ENCODE measurements around the gene CERT1.

The CERT1 gene

DNA sequence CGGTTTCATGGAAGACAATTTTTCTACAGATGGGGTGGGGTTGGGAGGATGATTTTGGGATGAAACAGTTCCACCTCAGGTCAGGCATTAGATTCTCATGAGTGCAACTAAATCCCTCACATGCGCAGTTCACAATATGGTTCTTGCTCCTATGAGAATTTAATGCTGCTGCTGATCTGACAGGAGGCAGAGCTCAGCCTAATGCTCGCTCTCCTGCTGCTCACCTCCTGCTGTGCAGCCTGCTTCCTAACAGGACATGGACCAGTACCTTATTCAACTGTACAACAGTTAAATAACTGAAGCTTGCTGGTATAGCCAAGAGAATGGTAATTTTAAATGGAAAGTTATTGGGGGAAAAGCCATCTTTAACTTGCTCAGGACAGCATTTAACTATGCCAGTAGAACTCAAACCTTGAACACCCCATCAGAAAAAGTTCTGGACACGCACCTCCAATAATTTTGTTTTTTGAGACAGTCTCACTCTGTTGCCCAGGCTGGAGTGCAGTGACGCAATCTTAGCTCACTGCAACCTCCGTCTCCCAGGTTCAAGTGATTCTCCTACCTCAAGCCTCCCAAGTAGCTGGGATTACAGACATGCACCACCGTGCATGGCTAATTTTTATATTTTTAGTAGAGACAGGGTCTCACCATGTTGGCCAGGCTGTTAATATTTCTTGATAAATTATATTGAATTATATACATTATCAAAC is 146.7 kb downstream of the CERT1 start:
- Histone ChIP-seq H3K27me3 (ENCODE audit: insufficient read depth, low read length) (no peaks in the 10 kb centered on the region), H3K9me3 (ENCODE audit: low read length) (no peaks in the 10 kb centered on the region), H2AFZ (ENCODE audit: low read depth, low read length) (no peak overlapping the region), H3K4me1 (ENCODE audit: insufficient read depth, low read length) (no peaks in the 10 kb centered on the region), H3K4me3 (ENCODE audit: low read length) (no peak overlapping the region), H3K36me3 (ENCODE audit: insufficient read depth, low read length) (peaks cover 37% of the 10 kb centered on the region)

DNA sequence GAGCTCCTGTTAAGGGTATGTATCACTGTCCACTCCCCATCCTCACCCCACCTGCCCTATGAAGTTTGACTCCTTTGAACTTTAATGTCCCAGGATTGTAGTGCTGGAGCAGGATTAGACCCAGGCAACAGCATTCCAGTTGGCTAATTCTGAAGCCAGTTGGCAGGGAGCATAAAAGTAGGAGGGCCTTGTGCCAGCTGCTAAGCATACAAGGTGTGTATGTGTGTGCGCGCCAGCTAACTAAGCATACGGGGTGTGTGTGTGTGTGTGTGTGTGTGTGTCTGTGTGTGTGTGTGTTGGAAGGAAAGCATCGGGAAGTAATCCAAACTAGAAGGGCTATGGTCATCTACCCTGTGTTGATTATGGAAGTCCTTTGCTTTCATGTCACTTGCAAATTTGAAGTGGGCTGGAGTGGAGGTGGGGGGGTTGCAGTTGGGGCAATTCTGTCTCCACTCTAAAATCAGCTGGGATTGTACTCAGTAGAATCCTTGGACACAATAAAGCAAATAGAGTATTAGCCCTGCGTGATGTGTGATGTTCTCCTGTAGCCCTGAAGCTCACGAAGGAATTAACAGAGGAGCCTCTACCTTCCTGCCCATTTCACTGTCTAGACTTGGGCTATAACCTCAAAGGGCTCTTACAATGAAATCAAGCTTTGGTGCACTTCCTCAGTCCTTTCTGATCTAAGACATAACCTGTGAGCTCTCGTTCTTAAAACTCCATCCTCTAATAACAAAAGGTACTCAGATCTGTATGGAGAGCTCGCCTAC is 147.5 kb downstream of the CERT1 start:
- no peak overlapping the region for H3K4me3 ChIP-seq (ENCODE audit: low read length)
- H3K36me3 ChIP-seq (ENCODE audit: insufficient read depth, low read length) = peaks cover 45% of the 10 kb centered on the region
- H2AFZ ChIP-seq (ENCODE audit: low read depth, low read length) = no peak overlapping the region
- no peaks in the 10 kb centered on the region for H3K27me3 ChIP-seq (ENCODE audit: insufficient read depth, low read length)
- no peaks in the 10 kb centered on the region for H3K9me3 ChIP-seq (ENCODE audit: low read length)
- H3K4me1 ChIP-seq (ENCODE audit: insufficient read depth, low read length) = no peaks in the 10 kb centered on the region

DNA sequence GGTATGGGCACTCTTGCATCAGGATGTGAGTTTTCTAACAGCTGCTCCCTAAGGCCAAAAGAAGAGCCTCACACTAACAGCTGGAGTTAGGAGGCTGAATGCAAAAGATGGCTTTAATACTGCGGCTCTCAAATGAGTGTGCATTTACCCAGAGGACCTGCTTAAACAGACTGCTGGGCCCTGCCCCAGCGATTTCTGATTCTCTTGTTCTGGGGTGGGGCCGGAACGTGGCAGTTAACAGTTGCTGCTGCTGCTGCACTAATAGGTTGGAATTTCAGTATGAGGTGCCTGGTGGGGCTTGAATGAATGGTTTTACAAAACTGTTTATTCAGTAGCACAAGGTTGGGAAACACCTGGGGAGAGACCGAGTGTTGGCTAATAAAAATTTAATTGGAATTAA is 148.3 kb downstream of the CERT1 start:
- H3K4me3 ChIP-seq (ENCODE audit: low read length) = no peak overlapping the region
- H3K27me3 ChIP-seq (ENCODE audit: insufficient read depth, low read length) = no peaks in the 10 kb centered on the region
- no peak overlapping the region for H2AFZ ChIP-seq (ENCODE audit: low read depth, low read length)
- no peaks in the 10 kb centered on the region for H3K4me1 ChIP-seq (ENCODE audit: insufficient read depth, low read length)
- H3K36me3 ChIP-seq (ENCODE audit: insufficient read depth, low read length) = peaks cover 53% of the 10 kb centered on the region
- no peaks in the 10 kb centered on the region for H3K9me3 ChIP-seq (ENCODE audit: low read length)

DNA sequence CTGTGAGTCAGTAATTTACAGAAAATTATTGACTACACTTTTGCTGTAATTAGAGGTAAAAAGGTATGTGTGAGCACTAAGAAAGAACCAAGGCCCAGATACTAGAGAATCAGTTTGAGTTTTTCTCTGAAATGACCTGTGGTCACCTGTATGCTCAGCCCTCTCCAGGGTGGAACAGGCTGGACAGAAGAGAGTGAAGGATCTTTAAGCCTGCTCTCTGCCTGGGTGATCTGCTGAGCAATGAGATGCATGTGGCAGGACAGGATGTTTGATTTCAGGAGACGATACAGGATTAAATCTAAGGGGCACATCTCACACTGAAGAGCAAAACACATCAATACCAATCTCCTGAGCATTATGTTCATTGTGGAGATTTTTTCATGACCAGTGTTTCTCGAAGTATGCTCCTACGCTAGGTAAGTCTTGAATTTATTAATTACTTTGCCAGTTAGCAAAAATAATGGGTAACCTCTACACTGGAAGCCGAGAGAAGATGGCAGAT is 148.9 kb downstream of the CERT1 start:
- Histone ChIP-seq H3K36me3 (ENCODE audit: insufficient read depth, low read length) (peaks cover 59% of the 10 kb centered on the region), H3K4me1 (ENCODE audit: insufficient read depth, low read length) (no peaks in the 10 kb centered on the region), H3K4me3 (ENCODE audit: low read length) (no peak overlapping the region), H3K27me3 (ENCODE audit: insufficient read depth, low read length) (no peaks in the 10 kb centered on the region), H2AFZ (ENCODE audit: low read depth, low read length) (no peak overlapping the region), H3K9me3 (ENCODE audit: low read length) (no peaks in the 10 kb centered on the region)

DNA sequence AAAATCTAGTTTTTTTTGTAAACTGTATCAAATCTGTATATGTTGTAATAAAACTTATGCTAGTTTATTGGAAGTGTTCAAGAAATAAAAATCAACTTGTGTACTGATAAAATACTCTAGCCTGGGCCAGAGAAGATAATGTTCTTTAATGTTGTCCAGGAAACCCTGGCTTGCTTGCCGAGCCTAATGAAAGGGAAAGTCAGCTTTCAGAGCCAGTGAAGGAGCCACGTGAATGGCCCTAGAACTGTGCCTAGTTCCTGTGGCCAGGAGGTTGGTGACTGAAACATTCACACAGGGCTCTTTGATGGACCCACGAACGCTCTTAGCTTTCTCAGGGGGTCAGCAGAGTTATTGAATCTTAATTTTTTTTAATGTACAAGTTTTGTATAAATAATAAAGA is 150.1 kb downstream of the CERT1 start:
- no peak overlapping the region for H2AFZ ChIP-seq (ENCODE audit: low read depth, low read length)
- no peaks in the 10 kb centered on the region for H3K4me1 ChIP-seq (ENCODE audit: insufficient read depth, low read length)
- H3K27me3 ChIP-seq (ENCODE audit: insufficient read depth, low read length) = no peaks in the 10 kb centered on the region
- H3K36me3 ChIP-seq (ENCODE audit: insufficient read depth, low read length) = peaks cover 71% of the 10 kb centered on the region
- H3K9me3 ChIP-seq (ENCODE audit: low read length) = no peaks in the 10 kb centered on the region
- H3K4me3 ChIP-seq (ENCODE audit: low read length) = no peak overlapping the region

DNA sequence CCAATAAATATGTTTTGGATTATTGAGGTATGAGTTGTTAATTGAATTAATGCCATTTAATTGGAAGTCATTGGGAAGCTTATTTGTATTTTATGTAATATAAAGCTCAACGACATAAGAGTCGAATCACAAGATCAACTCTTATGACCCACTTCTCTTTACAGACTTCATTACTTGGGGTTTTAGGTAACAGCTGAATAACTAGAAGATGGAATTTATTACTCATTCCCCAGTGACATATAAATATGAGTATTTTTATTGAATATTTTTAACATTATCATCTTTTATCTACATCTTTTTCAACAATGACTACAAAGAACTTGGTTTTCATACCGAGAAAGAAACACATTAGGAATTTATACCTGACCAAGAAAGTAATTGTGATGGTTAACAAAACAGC is 153.3 kb downstream of the CERT1 start:
- no peaks in the 10 kb centered on the region for H3K27me3 ChIP-seq (ENCODE audit: insufficient read depth, low read length)
- H3K9me3 ChIP-seq (ENCODE audit: low read length) = no peaks in the 10 kb centered on the region
- no peak overlapping the region for H3K4me3 ChIP-seq (ENCODE audit: low read length)
- H3K36me3 ChIP-seq (ENCODE audit: insufficient read depth, low read length) = peaks cover 95% of the 10 kb centered on the region
- H2AFZ ChIP-seq (ENCODE audit: low read depth, low read length) = no peak overlapping the region
- H3K4me1 ChIP-seq (ENCODE audit: insufficient read depth, low read length) = no peaks in the 10 kb centered on the region

DNA sequence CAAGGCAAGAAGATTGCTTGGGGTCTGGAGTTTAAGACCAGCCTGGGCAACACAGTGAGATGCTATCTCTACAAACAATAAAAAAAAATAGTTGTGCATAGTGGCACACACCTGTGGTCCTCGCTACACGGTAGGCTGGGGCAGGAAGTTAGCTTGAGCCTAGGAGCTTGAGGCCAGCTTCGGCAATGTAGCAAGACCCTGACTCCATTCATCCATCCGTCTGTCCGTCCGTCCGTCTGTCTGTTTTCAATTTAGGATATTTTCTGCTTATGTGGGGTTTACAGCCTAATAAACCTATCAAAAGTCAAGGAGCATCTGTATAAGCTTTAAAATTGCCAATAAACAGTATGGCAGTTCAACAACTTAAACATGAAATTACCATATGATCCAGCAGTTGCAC is 154.7 kb downstream of the CERT1 start:
- Histone ChIP-seq H3K27me3 (ENCODE audit: insufficient read depth, low read length) (no peaks in the 10 kb centered on the region), H3K4me3 (ENCODE audit: low read length) (no peak overlapping the region), H3K4me1 (ENCODE audit: insufficient read depth, low read length) (no peaks in the 10 kb centered on the region), H3K36me3 (ENCODE audit: insufficient read depth, low read length) (peaks cover 97% of the 10 kb centered on the region), H2AFZ (ENCODE audit: low read depth, low read length) (no peak overlapping the region), H3K9me3 (ENCODE audit: low read length) (no peaks in the 10 kb centered on the region)

DNA sequence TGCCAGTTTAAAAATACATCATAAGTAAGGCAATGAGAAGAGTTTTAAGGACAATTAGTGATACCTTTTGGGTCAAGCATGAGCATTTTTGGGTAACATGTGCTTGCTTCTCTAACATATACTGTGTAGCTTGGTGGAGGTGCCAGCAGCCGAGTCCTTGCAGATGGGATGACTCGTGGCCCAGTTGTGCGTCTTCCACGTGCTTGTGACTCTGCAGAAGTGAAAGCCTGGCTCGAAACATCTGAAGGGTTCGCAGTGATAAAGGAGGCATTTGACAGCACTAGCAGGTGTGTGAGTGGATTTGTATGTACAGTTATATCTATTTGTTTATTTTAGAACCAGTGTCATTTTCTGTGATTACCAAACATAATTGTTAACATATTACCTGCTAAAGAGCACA is 156.2 kb downstream of the CERT1 start:
- Histone ChIP-seq H3K36me3 (ENCODE audit: insufficient read depth, low read length) (peaks cover 97% of the 10 kb centered on the region), H2AFZ (ENCODE audit: low read depth, low read length) (no peak overlapping the region), H3K9me3 (ENCODE audit: low read length) (no peaks in the 10 kb centered on the region), H3K4me3 (ENCODE audit: low read length) (no peak overlapping the region), H3K4me1 (ENCODE audit: insufficient read depth, low read length) (no peaks in the 10 kb centered on the region), H3K27me3 (ENCODE audit: insufficient read depth, low read length) (no peaks in the 10 kb centered on the region)

DNA sequence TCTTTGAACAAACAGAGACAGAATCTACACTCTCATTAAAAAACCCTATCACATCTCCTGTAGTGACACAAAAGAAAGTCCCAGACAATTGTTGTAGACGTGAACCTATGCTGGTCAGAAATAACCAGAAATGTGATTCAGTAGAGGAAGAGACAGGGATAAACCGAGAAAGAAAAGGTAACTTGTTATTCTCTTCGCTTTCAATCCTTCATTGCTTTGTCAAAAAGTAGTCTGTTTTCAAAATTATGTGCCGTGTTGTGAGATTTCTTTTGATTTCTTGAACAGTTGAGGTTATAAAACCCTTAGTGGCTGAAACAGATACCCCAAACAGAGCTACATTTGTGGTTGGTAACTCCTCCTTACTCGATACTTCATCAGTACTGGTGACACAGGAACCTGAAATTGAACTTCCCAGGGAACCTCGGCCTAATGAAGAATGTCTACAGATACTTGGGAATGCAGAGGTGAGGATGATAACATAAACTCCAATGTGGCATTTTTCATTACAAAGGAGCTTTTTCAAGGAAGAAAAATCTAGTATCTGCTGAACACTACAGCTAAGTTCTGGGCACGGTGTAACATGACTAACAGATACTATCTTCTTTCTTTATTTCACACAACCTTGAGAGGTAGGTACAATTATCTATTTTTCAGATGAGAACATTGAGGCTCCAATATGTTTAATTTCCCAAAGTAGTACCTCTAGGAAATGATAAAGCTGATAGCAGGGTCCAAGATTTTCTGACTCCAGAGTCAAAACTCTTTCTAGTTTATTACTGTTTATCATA is 160.1 kb downstream of the CERT1 start:
- Histone ChIP-seq H3K9me3 (ENCODE audit: low read length) (no peaks in the 10 kb centered on the region), H2AFZ (ENCODE audit: low read depth, low read length) (no peak overlapping the region), H3K36me3 (ENCODE audit: insufficient read depth, low read length) (peaks cover 95% of the 10 kb centered on the region), H3K4me1 (ENCODE audit: insufficient read depth, low read length) (no peaks in the 10 kb centered on the region), H3K27me3 (ENCODE audit: insufficient read depth, low read length) (no peaks in the 10 kb centered on the region), H3K4me3 (ENCODE audit: low read length) (no peak overlapping the region)

DNA sequence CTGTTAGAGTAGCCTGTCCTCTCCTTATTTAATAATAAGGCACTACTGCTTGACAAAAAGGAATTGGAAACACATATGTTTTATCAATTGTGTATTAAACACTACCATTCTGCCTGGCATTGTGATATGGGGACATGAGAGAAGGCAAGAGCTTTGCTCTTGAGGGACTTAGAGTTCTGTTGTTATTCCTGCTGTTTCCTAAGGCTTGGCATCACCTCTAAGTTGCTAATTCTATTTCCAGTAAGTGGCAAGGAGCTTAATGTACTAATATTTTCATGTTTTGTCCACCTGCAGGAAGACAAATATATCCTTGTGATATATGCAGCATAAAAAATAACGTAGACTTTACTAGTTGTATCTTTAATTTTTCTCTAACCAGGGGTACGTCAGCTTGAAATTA is 161.8 kb downstream of the CERT1 start:
- Histone ChIP-seq H3K4me3 (ENCODE audit: low read length) (no peak overlapping the region), H2AFZ (ENCODE audit: low read depth, low read length) (no peak overlapping the region), H3K4me1 (ENCODE audit: insufficient read depth, low read length) (no peaks in the 10 kb centered on the region), H3K9me3 (ENCODE audit: low read length) (no peaks in the 10 kb centered on the region), H3K27me3 (ENCODE audit: insufficient read depth, low read length) (no peaks in the 10 kb centered on the region), H3K36me3 (ENCODE audit: insufficient read depth, low read length) (peaks cover 95% of the 10 kb centered on the region)

DNA sequence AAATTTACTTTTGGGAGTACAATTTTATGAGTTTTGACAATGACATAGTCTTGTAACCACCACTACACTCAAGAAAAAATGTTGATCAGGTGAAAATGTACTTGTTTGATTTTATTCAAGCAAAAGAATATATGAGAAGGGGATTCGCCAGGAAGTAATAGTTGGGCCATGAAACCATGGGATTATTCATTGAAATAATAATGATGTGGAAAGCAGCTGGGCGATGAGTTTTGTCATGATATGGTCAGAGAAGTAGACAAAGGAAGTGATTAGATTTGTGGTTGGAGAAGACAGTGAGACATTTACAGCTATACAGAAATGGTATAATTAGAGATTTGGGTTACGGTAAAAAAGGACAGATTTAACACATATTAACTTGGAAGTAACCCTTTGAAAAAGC is 163.2 kb downstream of the CERT1 start:
- H3K27me3 ChIP-seq (ENCODE audit: insufficient read depth, low read length) = no peaks in the 10 kb centered on the region
- no peaks in the 10 kb centered on the region for H3K4me1 ChIP-seq (ENCODE audit: insufficient read depth, low read length)
- no peak overlapping the region for H2AFZ ChIP-seq (ENCODE audit: low read depth, low read length)
- H3K9me3 ChIP-seq (ENCODE audit: low read length) = no peaks in the 10 kb centered on the region
- peaks cover 98% of the 10 kb centered on the region for H3K36me3 ChIP-seq (ENCODE audit: insufficient read depth, low read length)
- H3K4me3 ChIP-seq (ENCODE audit: low read length) = no peak overlapping the region

DNA sequence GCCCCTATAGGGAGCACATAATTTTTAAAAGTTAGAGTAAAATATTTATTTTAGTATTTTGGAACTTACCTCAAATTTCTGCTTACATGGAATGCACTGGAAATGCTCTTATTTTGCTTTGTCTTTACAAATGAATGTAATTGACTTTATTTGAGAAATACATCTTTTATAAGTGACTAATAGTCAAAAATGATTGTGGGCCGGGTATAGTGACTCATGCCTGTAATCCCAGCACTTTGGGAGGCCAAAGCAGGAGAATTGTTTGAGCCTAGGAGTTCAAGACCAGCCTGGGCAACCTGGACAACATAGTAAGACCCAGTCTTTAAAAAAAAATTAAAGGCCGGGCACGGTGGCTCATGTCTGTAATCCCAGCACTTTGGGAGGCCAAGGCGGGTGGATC is 168.6 kb downstream of the CERT1 start:
- Histone ChIP-seq H2AFZ (ENCODE audit: low read depth, low read length) (no peak overlapping the region), H3K4me3 (ENCODE audit: low read length) (no peak overlapping the region), H3K36me3 (ENCODE audit: insufficient read depth, low read length) (peaks cover 72% of the 10 kb centered on the region), H3K27me3 (ENCODE audit: insufficient read depth, low read length) (no peaks in the 10 kb centered on the region), H3K4me1 (ENCODE audit: insufficient read depth, low read length) (peaks cover 28% of the 10 kb centered on the region), H3K9me3 (ENCODE audit: low read length) (no peaks in the 10 kb centered on the region)

DNA sequence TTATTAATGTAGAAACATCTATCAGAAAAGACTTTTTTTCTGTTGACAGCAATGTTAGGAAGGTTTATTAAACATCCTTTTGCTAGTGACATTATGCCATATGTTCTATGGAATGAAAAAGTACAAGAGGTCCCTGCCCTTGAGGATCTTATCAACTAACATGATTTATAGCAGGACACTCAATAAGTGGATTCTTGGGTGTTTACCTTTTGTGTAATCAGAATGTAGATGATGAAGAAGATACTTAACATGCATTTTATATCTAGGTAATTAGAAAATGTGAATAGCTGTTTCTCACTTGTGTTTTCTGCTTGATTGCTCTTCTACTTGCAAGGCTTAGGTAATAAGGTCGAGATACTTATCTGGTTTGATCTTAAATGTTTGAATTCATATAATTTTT is 169.5 kb downstream of the CERT1 start:
- no peaks in the 10 kb centered on the region for H3K27me3 ChIP-seq (ENCODE audit: insufficient read depth, low read length)
- no peak overlapping the region for H3K4me3 ChIP-seq (ENCODE audit: low read length)
- peaks cover 28% of the 10 kb centered on the region for H3K4me1 ChIP-seq (ENCODE audit: insufficient read depth, low read length)
- H2AFZ ChIP-seq (ENCODE audit: low read depth, low read length) = no peak overlapping the region
- peaks cover 63% of the 10 kb centered on the region for H3K36me3 ChIP-seq (ENCODE audit: insufficient read depth, low read length)
- H3K9me3 ChIP-seq (ENCODE audit: low read length) = no peaks in the 10 kb centered on the region

Data from neuron (in vitro differentiated cells).